K562 (cell line): ENCODE measurements around the gene OSBPL7. TPM values are rescaled to one million over a fixed set of nuclear protein-coding genes. Genes with fewer than 3 reads are reported as not detected.

Experiments
- CREB3 ChIP-seq: fragments of 450-650 bp; conservative IDR thresholded peaks from 2 replicates; pipeline ENCODE4 v1.6.1; 2016; ENCODE audit warnings: missing genetic modification characterization, low read depth, mild to moderate bottlenecking, missing compliant biosample characterization, moderate library complexity
- MAX ChIP-seq: sonication (generic); formaldehyde crosslinking; IDR thresholded peaks from 2 replicates; pipeline ENCODE4 v1.9.0; 2022; ENCODE audit warnings: mild to moderate bottlenecking, missing genetic modification reagents
- MTA3 ChIP-seq: fragments of 450-650 bp; formaldehyde crosslinking; IDR thresholded peaks from 2 replicates; pipeline ENCODE4 v1.6.1; 2017; ENCODE audit warnings: mild to moderate bottlenecking, borderline replicate concordance
- NCOR1 ChIP-seq: fragments of 450-650 bp; IDR thresholded peaks from 2 replicates; pipeline ENCODE4 v1.6.1; 2016; ENCODE audit warnings: mild to moderate bottlenecking, moderate library complexity
- NRF1 ChIP-seq, 2 experiments: fragments of 450-650 bp; IDR thresholded peaks in 1 of 2; conservative IDR thresholded peaks in 1 of 2; 2 replicates each; pipeline ENCODE4 v1.6.1; 2014; ENCODE audit warnings: mild to moderate bottlenecking in 2 of 2
- UBTF ChIP-seq, 2 experiments: IDR thresholded peaks; 2 replicates each; pipeline ENCODE4 v1.6.1; 2012; ENCODE audit warnings: improper control_type of control experiment in 2 of 2, low read depth in 2 of 2, low read length in 2 of 2, borderline replicate concordance in 1 of 2
- ZBTB1 ChIP-seq: sonication (generic); formaldehyde crosslinking; IDR thresholded peaks from 2 replicates; pipeline ENCODE4 v1.8.1; 2023; ENCODE audit warnings: missing genetic modification reagents, low read depth, mild to moderate bottlenecking, borderline replicate concordance
- ZNF23 ChIP-seq: fragments of 250-450 bp; sonication (Bioruptor Pico); IDR thresholded peaks from 2 replicates; pipeline ENCODE4 v1.4.0; 2020; ENCODE audit warnings: mild to moderate bottlenecking
- ZNF551 ChIP-seq: fragments of 250-450 bp; sonication (Bioruptor Pico); IDR thresholded peaks from 2 replicates; pipeline ENCODE4 v1.5.0; 2021; ENCODE audit warnings: mild to moderate bottlenecking, moderate library complexity
- polyA plus RNA-seq, 8 experiments: library from polyadenylated mRNA; depleted of rRNA in 4 of 8; stranded (reverse) in 5 of 8; unstranded in 3 of 8; fragments of >200 nt; fragmentation: Nextera tagmentation in 2 of 8; fragmentation: Illumina TruSeq in 1 of 8; extraction: Ambion mirVana in 2 of 8; extraction: Trizol in 1 of 8; gene quantifications; 2 replicates each; pipeline versions ENCODE4 v1.2.1 to v1.2.3, GENCODE V29; 2011 to 2014; ENCODE audit warnings: inconsistent platforms in 1 of 8, missing spikeins in 1 of 8
- total RNA-seq, 7 experiments: library from RNA; depleted of rRNA in 6 of 7; stranded (reverse); fragments of >200 nt in 6 of 7; fragmentation: Illumina TruSeq in 2 of 7; extraction: Trizol in 2 of 7; gene quantifications; 2 replicates each; pipeline versions ENCODE4 v1.2.1 to v1.2.3, GENCODE V29; 2011 to 2021; ENCODE audit warnings: low replicate concordance in 1 of 7
- TF ChIP-seq, protein P1 (sequence below): fragments of 450-650 bp; IDR thresholded peaks from 2 replicates; pipeline ENCODE4 v1.6.1; 2016; ENCODE audit warnings: missing biosample characterization, missing genetic modification characterization
- TF ChIP-seq, protein P2 (sequence below): IDR thresholded peaks from 3 replicates; pipeline ENCODE4 v1.6.1; 2011; ENCODE audit warnings: borderline replicate concordance, mild to moderate bottlenecking, moderate library complexity; ENCODE audit not compliant: insufficient read length; ENCODE audit errors: extremely low read depth
- TF ChIP-seq, protein P3 (sequence below): IDR thresholded peaks from 2 replicates; pipeline ENCODE4 v1.6.1; 2012; ENCODE audit warnings: low read depth, low read length, improper control_type of control experiment, borderline replicate concordance
- TF ChIP-seq, protein P4 (sequence below), 3 experiments: fragments of 200-800 bp in 1 of 3; sonication (Bioruptor generic) in 1 of 3; sonication (generic) in 1 of 3; formaldehyde crosslinking in 1 of 3; IDR thresholded peaks; 2 replicates each; pipeline versions ENCODE4 v1.6.1 to v1.8.0; 2016 to 2022; ENCODE audit warnings: mild to moderate bottlenecking in 2 of 3, missing compliant biosample characterization in 2 of 3, missing genetic modification characterization in 2 of 3, missing genetic modification reagents in 1 of 3

Gene OSBPL7
- total and polyA plus RNA-seq, 9 of the 15 experiments (the other 6 are each of a cell fraction or from before 2014, with no cell fraction given), result 0.32 to 11.9 (median 5.8) TPM

DNA sequence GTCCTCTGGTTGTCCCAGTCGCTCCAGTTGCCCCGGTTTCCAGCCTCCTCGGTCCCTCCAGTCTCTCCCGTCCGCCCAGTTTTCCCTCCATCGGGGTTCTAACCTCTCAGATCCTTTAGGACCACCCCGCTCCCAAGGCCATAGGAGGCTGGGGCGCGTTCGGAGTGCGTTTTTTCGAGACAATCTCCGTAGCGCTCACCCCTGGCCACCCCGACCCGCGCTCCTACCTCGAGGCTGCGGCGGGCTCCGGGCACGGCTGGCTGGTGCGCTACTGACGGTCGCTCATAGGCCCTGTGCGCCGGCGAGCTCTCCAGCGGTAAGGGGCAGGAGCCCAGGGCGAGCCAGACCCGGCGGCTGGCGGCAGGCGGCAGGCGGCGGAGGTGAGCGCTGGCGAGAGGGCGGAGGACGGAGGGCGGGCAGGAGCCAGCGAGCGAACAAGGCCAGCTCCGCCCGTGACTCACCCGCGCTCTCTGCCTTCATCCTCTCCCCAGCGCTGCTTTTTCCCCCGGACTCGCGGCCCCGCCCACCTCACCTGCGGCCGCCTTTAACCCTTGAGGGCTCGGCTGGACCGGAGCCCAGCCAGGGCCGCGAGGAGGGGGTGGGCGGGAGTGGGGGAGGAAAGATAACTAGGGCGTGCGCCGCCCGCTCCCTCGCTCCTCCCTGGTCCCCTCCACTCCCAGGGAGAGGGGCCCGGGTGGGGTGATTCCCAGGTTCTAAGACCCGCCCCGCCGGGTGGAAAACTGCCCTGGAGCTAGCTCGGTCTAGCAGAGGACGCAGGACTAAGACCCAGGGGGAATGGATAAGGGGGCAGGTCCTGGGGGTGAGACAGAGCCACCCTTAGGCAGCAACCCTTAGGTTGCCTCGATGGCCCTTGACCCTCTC is 29.3 kb upstream of the OSBPL7 start, which contains the start of gene SP6 (continued):
- TF ChIP-seq NCOR1 (no peak), UBTF (IDR thresholded peaks at IDR 0.05; ENCODE audit: borderline replicate concordance in 1 of 2, low read depth in 2 of 2, low read length in 2 of 2) (peak; percentile 94), ZNF23 (peak; percentile 43; the same call in 1 of the 2 replicates), MTA3 (0 out of 2 replicates have a peak, but pooled peaks have one; percentile 86), CREB3 (tag) (no peak), NRF1 (conservative IDR thresholded peaks at IDR 0.05 in 1 of 2, IDR thresholded peaks at IDR 0.05 in 1 of 2) (peak; percentile 50 to 64; a peak in 3 of 4 replicates), ZBTB1 (CRISPR knock-in tag) (no peak; the same call in 1 of the 2 replicates), MAX (peak; percentile 48), ZNF551 (CRISPR knock-in tag) (no peak)
- TF ChIP-seq, protein P1, sequence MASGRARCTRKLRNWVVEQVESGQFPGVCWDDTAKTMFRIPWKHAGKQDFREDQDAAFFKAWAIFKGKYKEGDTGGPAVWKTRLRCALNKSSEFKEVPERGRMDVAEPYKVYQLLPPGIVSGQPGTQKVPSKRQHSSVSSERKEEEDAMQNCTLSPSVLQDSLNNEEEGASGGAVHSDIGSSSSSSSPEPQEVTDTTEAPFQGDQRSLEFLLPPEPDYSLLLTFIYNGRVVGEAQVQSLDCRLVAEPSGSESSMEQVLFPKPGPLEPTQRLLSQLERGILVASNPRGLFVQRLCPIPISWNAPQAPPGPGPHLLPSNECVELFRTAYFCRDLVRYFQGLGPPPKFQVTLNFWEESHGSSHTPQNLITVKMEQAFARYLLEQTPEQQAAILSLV (tag), result no peak
- TF ChIP-seq, protein P2, sequence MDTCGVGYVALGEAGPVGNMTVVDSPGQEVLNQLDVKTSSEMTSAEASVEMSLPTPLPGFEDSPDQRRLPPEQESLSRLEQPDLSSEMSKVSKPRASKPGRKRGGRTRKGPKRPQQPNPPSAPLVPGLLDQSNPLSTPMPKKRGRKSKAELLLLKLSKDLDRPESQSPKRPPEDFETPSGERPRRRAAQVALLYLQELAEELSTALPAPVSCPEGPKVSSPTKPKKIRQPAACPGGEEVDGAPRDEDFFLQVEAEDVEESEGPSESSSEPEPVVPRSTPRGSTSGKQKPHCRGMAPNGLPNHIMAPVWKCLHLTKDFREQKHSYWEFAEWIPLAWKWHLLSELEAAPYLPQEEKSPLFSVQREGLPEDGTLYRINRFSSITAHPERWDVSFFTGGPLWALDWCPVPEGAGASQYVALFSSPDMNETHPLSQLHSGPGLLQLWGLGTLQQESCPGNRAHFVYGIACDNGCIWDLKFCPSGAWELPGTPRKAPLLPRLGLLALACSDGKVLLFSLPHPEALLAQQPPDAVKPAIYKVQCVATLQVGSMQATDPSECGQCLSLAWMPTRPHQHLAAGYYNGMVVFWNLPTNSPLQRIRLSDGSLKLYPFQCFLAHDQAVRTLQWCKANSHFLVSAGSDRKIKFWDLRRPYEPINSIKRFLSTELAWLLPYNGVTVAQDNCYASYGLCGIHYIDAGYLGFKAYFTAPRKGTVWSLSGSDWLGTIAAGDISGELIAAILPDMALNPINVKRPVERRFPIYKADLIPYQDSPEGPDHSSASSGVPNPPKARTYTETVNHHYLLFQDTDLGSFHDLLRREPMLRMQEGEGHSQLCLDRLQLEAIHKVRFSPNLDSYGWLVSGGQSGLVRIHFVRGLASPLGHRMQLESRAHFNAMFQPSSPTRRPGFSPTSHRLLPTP, result no peak
- TF ChIP-seq, protein P3, sequence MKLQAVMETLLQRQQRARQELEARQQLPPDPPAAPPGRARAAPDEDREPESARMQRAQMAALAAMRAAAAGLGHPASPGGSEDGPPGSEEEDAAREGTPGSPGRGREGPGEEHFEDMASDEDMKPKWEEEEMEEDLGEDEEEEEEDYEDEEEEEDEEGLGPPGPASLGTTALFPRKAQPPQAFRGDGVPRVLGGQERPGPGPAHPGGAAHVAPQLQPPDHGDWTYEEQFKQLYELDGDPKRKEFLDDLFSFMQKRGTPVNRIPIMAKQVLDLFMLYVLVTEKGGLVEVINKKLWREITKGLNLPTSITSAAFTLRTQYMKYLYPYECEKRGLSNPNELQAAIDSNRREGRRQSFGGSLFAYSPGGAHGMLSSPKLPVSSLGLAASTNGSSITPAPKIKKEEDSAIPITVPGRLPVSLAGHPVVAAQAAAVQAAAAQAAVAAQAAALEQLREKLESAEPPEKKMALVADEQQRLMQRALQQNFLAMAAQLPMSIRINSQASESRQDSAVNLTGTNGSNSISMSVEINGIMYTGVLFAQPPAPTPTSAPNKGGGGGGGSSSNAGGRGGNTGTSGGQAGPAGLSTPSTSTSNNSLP, result no peak
- TF ChIP-seq, protein P4, sequence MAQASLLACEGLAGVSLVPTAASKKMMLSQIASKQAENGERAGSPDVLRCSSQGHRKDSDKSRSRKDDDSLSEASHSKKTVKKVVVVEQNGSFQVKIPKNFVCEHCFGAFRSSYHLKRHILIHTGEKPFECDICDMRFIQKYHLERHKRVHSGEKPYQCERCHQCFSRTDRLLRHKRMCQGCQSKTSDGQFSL (CRISPR knock-in tag; IDR thresholded peaks at IDR 0.05), result peak; percentile 70; the same call in 1 of the 2 replicates
- TF ChIP-seq, protein P4 (tag; IDR thresholded peaks at IDR 0.05), result no peak
